Measurements from ENCODE around the gene MCTP1.

GRCh38 chr5:94977437-94977836 is 307.5 kb downstream of the MCTP1 start:
- TF ChIP-seq ZZZ3 (IDR thresholded peaks at IDR 0.05) (no peak), SP1 (CRISPR knock-in tag; IDR thresholded peaks at IDR 0.05) (no peak), MAFF (IDR thresholded peaks at IDR 0.05; ENCODE audit: low read length) (no peak), NFIC (IDR thresholded peaks at IDR 0.05) (no peak), POLR2AphosphoS5 (IDR thresholded peaks at IDR 0.05; ENCODE audit: control insufficient read depth, insufficient read depth, low read depth, low read length) (no peak), SIN3A (IDR thresholded peaks at IDR 0.05; ENCODE audit: borderline replicate concordance in 2 of 2, control insufficient read depth in 1 of 2, low read depth in 2 of 2, low read length in 2 of 2) (no peak), MYNN (IDR thresholded peaks at IDR 0.05) (no peak), MYNN (CRISPR knock-in tag; IDR thresholded peaks at IDR 0.05) (no peak), ARNT (IDR thresholded peaks at IDR 0.05) (no peak)
- TF ChIP-seq, protein P1, sequence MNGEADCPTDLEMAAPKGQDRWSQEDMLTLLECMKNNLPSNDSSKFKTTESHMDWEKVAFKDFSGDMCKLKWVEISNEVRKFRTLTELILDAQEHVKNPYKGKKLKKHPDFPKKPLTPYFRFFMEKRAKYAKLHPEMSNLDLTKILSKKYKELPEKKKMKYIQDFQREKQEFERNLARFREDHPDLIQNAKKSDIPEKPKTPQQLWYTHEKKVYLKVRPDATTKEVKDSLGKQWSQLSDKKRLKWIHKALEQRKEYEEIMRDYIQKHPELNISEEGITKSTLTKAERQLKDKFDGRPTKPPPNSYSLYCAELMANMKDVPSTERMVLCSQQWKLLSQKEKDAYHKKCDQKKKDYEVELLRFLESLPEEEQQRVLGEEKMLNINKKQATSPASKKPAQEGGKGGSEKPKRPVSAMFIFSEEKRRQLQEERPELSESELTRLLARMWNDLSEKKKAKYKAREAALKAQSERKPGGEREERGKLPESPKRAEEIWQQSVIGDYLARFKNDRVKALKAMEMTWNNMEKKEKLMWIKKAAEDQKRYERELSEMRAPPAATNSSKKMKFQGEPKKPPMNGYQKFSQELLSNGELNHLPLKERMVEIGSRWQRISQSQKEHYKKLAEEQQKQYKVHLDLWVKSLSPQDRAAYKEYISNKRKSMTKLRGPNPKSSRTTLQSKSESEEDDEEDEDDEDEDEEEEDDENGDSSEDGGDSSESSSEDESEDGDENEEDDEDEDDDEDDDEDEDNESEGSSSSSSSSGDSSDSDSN (IDR thresholded peaks at IDR 0.05; ENCODE audit: borderline replicate concordance in 1 of 2, low read depth in 2 of 2, low read length in 2 of 2): no peak
- TF ChIP-seq, protein P2, sequence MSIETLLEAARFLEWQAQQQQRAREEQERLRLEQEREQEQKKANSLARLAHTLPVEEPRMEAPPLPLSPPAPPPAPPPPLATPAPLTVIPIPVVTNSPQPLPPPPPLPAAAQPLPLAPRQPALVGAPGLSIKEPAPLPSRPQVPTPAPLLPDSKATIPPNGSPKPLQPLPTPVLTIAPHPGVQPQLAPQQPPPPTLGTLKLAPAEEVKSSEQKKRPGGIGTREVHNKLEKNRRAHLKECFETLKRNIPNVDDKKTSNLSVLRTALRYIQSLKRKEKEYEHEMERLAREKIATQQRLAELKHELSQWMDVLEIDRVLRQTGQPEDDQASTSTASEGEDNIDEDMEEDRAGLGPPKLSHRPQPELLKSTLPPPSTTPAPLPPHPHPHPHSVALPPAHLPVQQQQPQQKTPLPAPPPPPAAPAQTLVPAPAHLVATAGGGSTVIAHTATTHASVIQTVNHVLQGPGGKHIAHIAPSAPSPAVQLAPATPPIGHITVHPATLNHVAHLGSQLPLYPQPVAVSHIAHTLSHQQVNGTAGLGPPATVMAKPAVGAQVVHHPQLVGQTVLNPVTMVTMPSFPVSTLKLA (conservative IDR thresholded peaks at IDR 0.05): no peak
